Neural progenitor cell (in vitro differentiated cells): ENCODE measurements around the gene NBAS. TPM values are rescaled to one million over a fixed set of nuclear protein-coding genes. Genes with fewer than 3 reads are reported as not detected.
"Not testable (repeated sequence)": the region's sequence is repeated elsewhere in the genome, so short reads cannot be mapped to it uniquely, and the experiment has no call there.

Experiments
- DNase-seq: peaks from one replicate; pipeline ENCODE4 v3.0.0-alpha.2; 2016; ENCODE audit warnings: low spot score
- H2AFZ ChIP-seq: fragments of 200-600 bp; sonication (generic); replicated peaks from 2 replicates; pipeline ENCODE4 v1.6.1; 2016; ENCODE audit warnings: antibody characterized with exemption
- H3F3A ChIP-seq: fragments of 200-600 bp; sonication (generic); 2 replicates; pipeline ENCODE4 v1.6.1; 2016; ENCODE audit warnings: antibody characterized with exemption, low read depth
- H3K27ac ChIP-seq: fragments of 200-600 bp; sonication (generic); 2 replicates; pipeline ENCODE4 v1.5.1; 2016; ENCODE audit warnings: mild to moderate bottlenecking
- H3K27me3 ChIP-seq: fragments of 200-600 bp; sonication (generic); 2 replicates; pipeline ENCODE4 v1.6.1; 2016; ENCODE audit warnings: mild to moderate bottlenecking, moderate library complexity
- H3K36me3 ChIP-seq: fragments of 200-600 bp; sonication (generic); 2 replicates; pipeline ENCODE4 v1.5.1; 2016
- H3K4me1 ChIP-seq: fragments of 200-600 bp; sonication (generic); 2 replicates; pipeline ENCODE4 v1.6.1; 2016; ENCODE audit warnings: mixed run types
- H3K4me2 ChIP-seq: fragments of 200-600 bp; sonication (generic); 2 replicates; pipeline ENCODE4 v1.6.1; 2016
- H3K4me3 ChIP-seq: fragments of 200-600 bp; sonication (generic); 2 replicates; pipeline ENCODE4 v1.5.1; 2016
- H3K79me2 ChIP-seq: fragments of 200-600 bp; sonication (generic); 2 replicates; pipeline ENCODE4 v1.6.1; 2016; ENCODE audit warnings: low read depth
- H3K9ac ChIP-seq: fragments of 200-600 bp; sonication (generic); 2 replicates; pipeline ENCODE4 v1.6.1; 2016
- H3K9me3 ChIP-seq: fragments of 200-600 bp; sonication (generic); 2 replicates; pipeline ENCODE4 v1.5.1; 2016; ENCODE audit warnings: low read depth
- H4K20me1 ChIP-seq: fragments of 200-600 bp; sonication (generic); 2 replicates; pipeline ENCODE4 v1.6.1; 2016; ENCODE audit warnings: low read depth
- H3K27ac Mint-ChIP-seq: 3 replicates; pipeline ENCODE4 v1.8.0; 2021; ENCODE audit warnings: mixed read lengths
- H3K27me3 Mint-ChIP-seq: 2 replicates; pipeline ENCODE4 v1.8.0; 2022; ENCODE audit warnings: low read depth, mild to moderate bottlenecking, inconsistent platforms, moderate library complexity, mixed read lengths; ENCODE audit not compliant: insufficient read depth
- H3K36me3 Mint-ChIP-seq: 3 replicates; pipeline ENCODE4 v1.8.0; 2021; ENCODE audit warnings: mixed read lengths
- H3K4me1 Mint-ChIP-seq: 3 replicates; pipeline ENCODE4 v1.8.0; 2021; ENCODE audit warnings: mixed read lengths
- H3K4me3 Mint-ChIP-seq: 3 replicates; pipeline ENCODE4 v1.8.0; 2021; ENCODE audit warnings: mild to moderate bottlenecking, moderate library complexity, mixed read lengths
- H3K9me3 Mint-ChIP-seq: 3 replicates; pipeline ENCODE4 v1.8.0; 2020; ENCODE audit warnings: mixed read lengths
- EZH2 ChIP-seq: fragments of 200-600 bp; sonication (generic); IDR thresholded peaks from 2 replicates; pipeline ENCODE4 v1.6.1; 2017; ENCODE audit warnings: antibody characterized with exemption, mild to moderate bottlenecking, moderate library complexity
- EZH2phosphoT487 ChIP-seq: fragments of 200-600 bp; sonication (generic); IDR thresholded peaks from 2 replicates; pipeline ENCODE4 v1.6.1; 2017; ENCODE audit warnings: antibody characterized with exemption
- total RNA-seq: library from RNA; depleted of rRNA; stranded (reverse); fragments of >200 nt; gene quantifications from 2 replicates; pipeline ENCODE4 v1.2.3, GENCODE V29; 2015; ENCODE audit warnings: low replicate concordance
- TF ChIP-seq, protein P1 (sequence below): fragments of 200-600 bp; sonication (generic); IDR thresholded peaks from 2 replicates; pipeline ENCODE4 v1.5.1; 2017; ENCODE audit warnings: antibody characterized with exemption, mild to moderate bottlenecking

NBAS gene
- total RNA-seq, 1 donor from 2014 or later, result 58.0 TPM

DNA sequence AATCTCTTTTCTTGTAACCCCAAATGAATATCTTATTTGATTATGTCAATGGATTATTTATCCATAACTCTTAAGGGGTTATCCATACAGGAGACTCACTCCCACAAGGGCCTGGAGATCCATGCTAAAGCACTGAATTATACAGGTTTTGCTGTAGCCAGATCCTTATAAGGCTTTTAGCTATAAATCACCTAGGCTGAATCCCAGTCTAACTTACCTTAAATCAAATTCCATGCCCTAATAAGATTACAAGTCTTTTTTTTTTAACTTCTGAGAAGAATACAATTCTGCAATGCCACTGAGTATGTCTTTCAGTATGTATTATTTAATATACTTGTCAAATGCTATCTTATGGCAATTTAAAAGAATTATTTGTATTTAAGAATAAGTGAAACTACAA is 340.5 kb downstream of the NBAS start:
- Histone ChIP-seq H3K79me2 (no peaks in the 10 kb centered on the region), H3K36me3 (no peaks in the 10 kb centered on the region), H4K20me1 (no peaks in the 10 kb centered on the region), H3K9me3 (no peaks in the 10 kb centered on the region), H2AFZ (no peak overlapping the region), H3K4me3 (no peak overlapping the region), H3K4me1 (peaks cover 3% of the 10 kb centered on the region), H3K9ac (no peak overlapping the region), H3F3A (no peaks in the 10 kb centered on the region), H3K27ac (no peak overlapping the region), H3K4me2 (no peak overlapping the region), H3K27me3 (no peaks in the 10 kb centered on the region)
- Mint-ChIP-seq H3K4me1 (peaks cover 17% of the 10 kb centered on the region), H3K27me3 (no peaks in the 10 kb centered on the region), H3K9me3 (peaks cover 2% of the 10 kb centered on the region), H3K36me3 (peaks cover 17% of the 10 kb centered on the region), H3K4me3 (no peak overlapping the region), H3K27ac (no peak overlapping the region)
- TF ChIP-seq EZH2 (no peak), EZH2phosphoT487 (no peak)
- TF ChIP-seq, protein P1, sequence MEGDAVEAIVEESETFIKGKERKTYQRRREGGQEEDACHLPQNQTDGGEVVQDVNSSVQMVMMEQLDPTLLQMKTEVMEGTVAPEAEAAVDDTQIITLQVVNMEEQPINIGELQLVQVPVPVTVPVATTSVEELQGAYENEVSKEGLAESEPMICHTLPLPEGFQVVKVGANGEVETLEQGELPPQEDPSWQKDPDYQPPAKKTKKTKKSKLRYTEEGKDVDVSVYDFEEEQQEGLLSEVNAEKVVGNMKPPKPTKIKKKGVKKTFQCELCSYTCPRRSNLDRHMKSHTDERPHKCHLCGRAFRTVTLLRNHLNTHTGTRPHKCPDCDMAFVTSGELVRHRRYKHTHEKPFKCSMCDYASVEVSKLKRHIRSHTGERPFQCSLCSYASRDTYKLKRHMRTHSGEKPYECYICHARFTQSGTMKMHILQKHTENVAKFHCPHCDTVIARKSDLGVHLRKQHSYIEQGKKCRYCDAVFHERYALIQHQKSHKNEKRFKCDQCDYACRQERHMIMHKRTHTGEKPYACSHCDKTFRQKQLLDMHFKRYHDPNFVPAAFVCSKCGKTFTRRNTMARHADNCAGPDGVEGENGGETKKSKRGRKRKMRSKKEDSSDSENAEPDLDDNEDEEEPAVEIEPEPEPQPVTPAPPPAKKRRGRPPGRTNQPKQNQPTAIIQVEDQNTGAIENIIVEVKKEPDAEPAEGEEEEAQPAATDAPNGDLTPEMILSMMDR, result no peak
- no peak for DNase-seq

DNA sequence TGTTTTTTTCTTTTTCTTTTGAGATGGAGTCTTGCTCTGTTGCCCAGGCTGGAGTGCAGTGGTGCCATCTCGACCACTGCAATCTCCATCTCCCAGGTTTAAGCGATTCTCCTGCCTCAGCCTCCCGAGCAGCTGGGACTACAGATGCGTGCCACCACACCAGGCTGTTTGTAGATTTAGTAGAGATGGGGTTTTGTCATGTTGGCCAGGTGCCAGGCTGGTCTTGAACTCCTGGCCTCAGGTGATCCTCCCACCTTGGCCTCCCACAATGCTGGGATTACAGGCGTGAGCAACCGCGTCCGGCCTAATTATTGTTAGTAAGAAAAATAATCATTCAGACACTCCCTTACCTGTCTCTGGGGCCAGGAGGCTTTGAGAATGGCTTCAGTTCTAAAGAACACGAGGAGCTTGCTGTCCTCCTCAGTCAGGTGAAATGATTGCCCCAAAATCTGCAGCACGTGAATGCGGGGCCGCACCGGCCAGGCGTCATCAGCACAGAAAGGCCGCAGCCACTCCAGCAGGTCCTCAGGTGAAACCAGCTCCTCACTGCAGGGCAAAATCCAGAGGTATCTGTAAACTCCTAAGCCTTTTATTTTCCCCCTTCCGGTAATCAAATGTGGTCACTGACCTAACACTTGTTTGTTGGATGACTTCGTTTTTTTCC is 342.6 kb downstream of the NBAS start:
- Histone ChIP-seq H3K9me3 (no peaks in the 10 kb centered on the region), H4K20me1 (no peaks in the 10 kb centered on the region), H3K27me3 (no peaks in the 10 kb centered on the region), H3K79me2 (no peaks in the 10 kb centered on the region), H3K4me3 (no peak overlapping the region), H2AFZ (no peak overlapping the region), H3K9ac (no peak overlapping the region), H3K36me3 (no peaks in the 10 kb centered on the region), H3K4me2 (no peak overlapping the region), H3K27ac (no peak overlapping the region), H3K4me1 (peaks cover 3% of the 10 kb centered on the region), H3F3A (no peaks in the 10 kb centered on the region)
- DNase-seq, result no peak
- no peaks in the 10 kb centered on the region for H3K27me3 Mint-ChIP-seq
- no peak overlapping the region for H3K27ac Mint-ChIP-seq
- peaks cover 20% of the 10 kb centered on the region for H3K4me1 Mint-ChIP-seq
- peaks cover 2% of the 10 kb centered on the region for H3K9me3 Mint-ChIP-seq
- no peak overlapping the region for H3K4me3 Mint-ChIP-seq
- peaks cover 12% of the 10 kb centered on the region for H3K36me3 Mint-ChIP-seq
- TF ChIP-seq EZH2phosphoT487, result no peak
- TF ChIP-seq EZH2, result no peak
- TF ChIP-seq, protein P1, result no peak

DNA sequence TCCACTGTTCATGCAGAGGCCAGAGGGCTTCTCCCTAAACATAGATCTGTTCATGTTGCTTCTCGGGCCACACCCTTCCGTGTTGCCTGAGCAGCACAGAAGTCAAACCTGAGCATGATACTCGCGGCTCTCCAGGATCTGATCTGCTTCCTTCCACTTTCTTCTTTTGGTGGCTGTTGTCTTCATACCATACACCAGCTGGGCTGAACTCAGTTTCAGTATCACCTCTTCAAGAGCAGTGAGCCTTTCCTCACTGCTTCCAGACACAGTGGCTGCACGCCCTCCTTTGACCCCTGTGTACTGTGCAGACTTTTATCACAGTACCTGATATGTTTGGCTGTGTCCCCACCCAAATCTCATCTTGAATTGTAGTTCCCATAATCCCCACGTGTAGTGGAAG is 348.9 kb downstream of the NBAS start:
- Histone ChIP-seq H3K4me1 (no peaks in the 10 kb centered on the region), H3K79me2 (no peaks in the 10 kb centered on the region), H3K4me2 (no peak overlapping the region), H3K4me3 (no peak overlapping the region), H3K36me3 (peaks cover 5% of the 10 kb centered on the region), H3K27ac (no peak overlapping the region), H3K27me3 (no peaks in the 10 kb centered on the region), H4K20me1 (no peaks in the 10 kb centered on the region), H3K9me3 (no peaks in the 10 kb centered on the region), H2AFZ (no peak overlapping the region), H3F3A (no peaks in the 10 kb centered on the region), H3K9ac (no peak overlapping the region)
- Mint-ChIP-seq H3K36me3 (peaks cover 37% of the 10 kb centered on the region), H3K27ac (no peak overlapping the region), H3K27me3 (no peaks in the 10 kb centered on the region), H3K9me3 (peaks cover 9% of the 10 kb centered on the region), H3K4me1 (peaks cover 7% of the 10 kb centered on the region), H3K4me3 (no peak overlapping the region)
- TF ChIP-seq EZH2phosphoT487 (no peak), EZH2 (no peak)
- TF ChIP-seq, protein P1, result no peak
- DNase-seq, result no peak

DNA sequence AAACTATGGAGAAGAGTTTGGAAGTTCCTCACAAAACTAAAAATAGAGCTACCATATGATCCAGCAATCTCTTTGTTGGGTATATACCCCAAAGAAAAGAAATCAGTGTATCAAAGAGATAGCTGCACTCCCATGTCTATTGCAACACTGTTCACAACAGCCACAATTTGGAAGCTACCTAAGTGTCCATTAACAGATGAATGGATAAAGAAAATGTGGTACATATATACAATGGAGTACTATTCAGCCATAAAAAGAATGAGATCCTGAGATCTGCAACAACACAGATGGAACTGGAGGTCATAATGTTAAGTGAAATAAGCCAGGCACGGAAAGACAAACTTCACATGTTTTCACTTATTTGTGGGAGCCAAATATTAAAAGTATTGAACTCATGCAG is 350.6 kb downstream of the NBAS start:
- not testable (repeated sequence) for H3K4me3 ChIP-seq, H3F3A ChIP-seq, H3K9me3 ChIP-seq, H3K36me3 ChIP-seq, H3K4me1 ChIP-seq, H3K27ac ChIP-seq, H3K4me3 Mint-ChIP-seq, DNase-seq, H3K79me2 ChIP-seq, H2AFZ ChIP-seq, H3K9ac ChIP-seq, H3K4me2 ChIP-seq, H3K27me3 ChIP-seq, H3K4me1 Mint-ChIP-seq, H3K27me3 Mint-ChIP-seq, H4K20me1 ChIP-seq, H3K27ac Mint-ChIP-seq
- Mint-ChIP-seq H3K36me3 (peaks cover 38% of the 10 kb centered on the region), H3K9me3 (peaks cover 11% of the 10 kb centered on the region)
